22Rv1 (cell line): ENCODE measurements around the gene MAST4.

Source experiments
- H3K27ac ChIP-seq: fragments of 450-650 bp; 2 replicates; pipeline ENCODE4 v1.5.1; 2017
- ZFX ChIP-seq: fragments of 450-650 bp; IDR thresholded peaks from 2 replicates; pipeline ENCODE4 v1.6.1; 2017; ENCODE audit warnings: antibody characterized with exemption, borderline replicate concordance
- TF ChIP-seq, protein P1 (sequence below): fragments of 450-650 bp; IDR thresholded peaks from 2 replicates; pipeline ENCODE4 v1.5.1; 2017; ENCODE audit warnings: mild to moderate bottlenecking

The MAST4 gene

DNA sequence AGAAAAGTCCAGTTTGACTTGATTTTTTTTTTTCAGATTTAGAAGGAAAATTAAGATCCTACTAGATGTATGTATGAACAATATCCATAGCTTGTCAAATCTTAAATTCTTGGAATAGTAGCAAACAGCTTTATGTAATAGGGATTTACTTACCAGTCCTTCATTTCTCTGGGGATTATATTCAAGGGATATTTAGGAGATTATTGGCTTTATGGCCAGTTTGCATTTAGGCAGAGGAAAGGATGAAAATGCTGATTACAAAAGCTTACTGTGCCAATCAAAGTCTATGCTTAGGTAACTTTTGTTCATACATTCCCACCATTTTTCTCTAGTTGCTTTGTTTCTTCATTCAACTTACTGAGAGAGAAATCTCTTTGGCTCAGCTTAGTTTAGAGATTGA, 47.9 kb downstream of the MAST4 start:
- TF ChIP-seq, protein P1, sequence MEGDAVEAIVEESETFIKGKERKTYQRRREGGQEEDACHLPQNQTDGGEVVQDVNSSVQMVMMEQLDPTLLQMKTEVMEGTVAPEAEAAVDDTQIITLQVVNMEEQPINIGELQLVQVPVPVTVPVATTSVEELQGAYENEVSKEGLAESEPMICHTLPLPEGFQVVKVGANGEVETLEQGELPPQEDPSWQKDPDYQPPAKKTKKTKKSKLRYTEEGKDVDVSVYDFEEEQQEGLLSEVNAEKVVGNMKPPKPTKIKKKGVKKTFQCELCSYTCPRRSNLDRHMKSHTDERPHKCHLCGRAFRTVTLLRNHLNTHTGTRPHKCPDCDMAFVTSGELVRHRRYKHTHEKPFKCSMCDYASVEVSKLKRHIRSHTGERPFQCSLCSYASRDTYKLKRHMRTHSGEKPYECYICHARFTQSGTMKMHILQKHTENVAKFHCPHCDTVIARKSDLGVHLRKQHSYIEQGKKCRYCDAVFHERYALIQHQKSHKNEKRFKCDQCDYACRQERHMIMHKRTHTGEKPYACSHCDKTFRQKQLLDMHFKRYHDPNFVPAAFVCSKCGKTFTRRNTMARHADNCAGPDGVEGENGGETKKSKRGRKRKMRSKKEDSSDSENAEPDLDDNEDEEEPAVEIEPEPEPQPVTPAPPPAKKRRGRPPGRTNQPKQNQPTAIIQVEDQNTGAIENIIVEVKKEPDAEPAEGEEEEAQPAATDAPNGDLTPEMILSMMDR: no peak
- TF ChIP-seq ZFX: no peak
- no peak overlapping the region for H3K27ac ChIP-seq

DNA sequence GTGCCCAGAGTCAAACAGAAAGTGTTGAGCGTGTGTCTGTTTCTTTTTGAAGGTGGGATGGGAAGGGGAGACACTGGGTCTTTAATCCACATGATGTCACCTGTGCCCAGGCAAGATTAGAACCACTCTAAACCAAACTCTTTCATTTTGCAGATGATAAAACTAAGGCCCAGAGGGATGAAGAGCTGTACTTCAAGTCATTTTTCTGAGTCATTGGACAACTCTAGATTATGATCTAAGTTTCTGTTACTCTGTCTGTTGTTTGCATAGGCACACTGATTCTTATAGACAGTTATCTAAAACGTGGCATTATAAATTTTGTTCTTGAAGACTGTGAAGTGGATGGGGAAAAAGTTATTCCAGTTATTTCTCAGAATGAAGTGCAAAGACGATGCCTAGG, 48.8 kb downstream of the MAST4 start:
- no peak for TF ChIP-seq ZFX
- TF ChIP-seq, protein P1: no peak
- no peak overlapping the region for H3K27ac ChIP-seq

DNA sequence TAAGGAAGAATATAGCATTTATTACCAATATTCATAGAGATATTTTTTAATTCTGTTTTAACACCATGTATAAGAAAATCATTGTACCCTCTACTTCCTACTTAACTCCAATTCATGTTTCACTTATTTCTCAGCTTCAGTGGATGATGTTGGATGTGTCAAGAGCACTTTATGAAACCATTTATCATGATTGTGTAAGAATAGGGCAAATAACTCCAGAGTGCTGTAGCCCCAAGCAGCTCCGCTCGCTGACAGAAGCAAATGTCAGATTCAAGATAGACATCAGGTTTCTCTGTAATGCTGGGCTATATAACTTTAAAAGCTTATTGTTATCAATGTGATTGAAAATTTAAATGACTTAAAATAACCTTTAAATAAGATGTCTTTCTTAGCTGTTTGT, 50.4 kb downstream of the MAST4 start:
- TF ChIP-seq ZFX: no peak
- TF ChIP-seq, protein P1: no peak

DNA sequence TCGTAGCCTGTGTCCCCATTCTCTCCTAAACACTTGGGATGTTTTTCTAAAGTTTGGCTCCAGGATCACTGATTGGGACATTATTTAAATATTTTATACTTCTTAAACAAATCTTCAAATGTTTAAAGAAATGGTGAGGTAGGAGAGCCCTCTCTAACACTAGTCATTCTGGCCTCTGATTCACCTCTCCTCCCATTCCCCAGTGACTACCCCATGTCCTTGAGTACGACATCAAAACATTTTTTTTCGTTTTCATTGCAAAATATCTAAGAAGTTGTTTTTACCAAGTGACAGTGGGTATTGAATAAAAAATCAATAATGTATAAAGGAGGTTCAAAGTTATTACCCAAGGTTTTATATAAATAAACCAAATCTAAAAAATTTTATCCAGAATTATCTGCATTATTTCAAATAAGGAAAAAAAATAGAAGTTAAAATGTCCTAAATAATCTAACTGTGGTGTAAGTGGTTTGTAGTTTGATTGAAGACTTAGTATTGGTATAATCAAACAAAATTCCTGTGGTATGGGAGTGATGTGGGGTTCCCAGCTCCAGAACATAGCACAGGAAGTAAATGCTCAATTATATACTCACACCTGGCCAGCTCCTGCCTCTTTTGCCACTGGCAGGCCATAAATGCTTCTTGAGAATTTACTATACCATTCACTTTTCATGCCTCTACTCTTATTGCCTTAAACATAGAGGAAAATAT, 51.1 kb downstream of the MAST4 start:
- TF ChIP-seq ZFX: no peak
- TF ChIP-seq, protein P1: no peak

More for the DNA sequence above, 50.4 kb downstream of the MAST4 start:
- H3K27ac ChIP-seq: no peak overlapping the region

DNA sequence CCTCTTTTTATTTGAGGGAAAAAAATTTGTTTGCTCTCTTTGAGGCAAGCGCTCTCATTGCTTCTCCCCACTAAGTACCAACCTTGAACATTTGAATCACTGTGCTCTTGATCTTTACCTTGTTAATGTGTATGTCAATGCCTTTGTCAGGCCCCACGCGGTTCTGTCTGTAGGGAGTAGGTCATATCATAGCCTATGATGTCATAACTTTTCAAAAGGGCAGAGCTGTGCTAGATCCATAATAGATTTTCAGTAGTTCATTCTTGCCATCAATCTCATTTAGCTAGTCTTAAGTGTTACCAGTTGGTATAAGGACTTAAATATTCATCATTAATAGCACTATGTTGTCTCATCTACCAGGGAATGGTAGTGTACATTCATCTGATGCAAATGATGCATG, 56.6 kb downstream of the MAST4 start:
- no peak overlapping the region for H3K27ac ChIP-seq

More for the DNA sequence above, 51.1 kb downstream of the MAST4 start:
- H3K27ac ChIP-seq: no peak overlapping the region

DNA sequence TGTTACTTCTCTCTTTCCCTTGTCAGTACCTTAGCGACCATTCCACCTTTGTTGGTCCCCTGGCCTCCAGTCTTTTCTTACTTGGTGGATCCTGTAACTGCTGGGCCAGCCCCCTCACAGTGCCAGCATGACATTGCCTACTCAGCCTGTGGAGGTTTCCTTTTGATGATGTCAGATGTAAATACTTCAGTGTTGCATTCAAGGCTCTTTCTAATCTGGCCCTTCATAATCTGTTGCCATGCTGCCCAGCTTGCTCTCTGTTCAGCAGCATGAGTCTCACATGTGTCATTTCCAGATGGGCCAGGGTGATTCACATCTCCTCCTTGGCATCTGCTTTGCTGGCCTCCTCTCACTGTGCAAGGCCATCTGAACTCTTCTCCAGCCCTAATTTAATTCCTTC, 57.1 kb downstream of the MAST4 start:
- no peak for TF ChIP-seq ZFX
- TF ChIP-seq, protein P1: no peak

More for the DNA sequence above, 56.6 kb downstream of the MAST4 start:
- TF ChIP-seq, protein P1: no peak
- no peak for TF ChIP-seq ZFX

More for the DNA sequence above, 57.1 kb downstream of the MAST4 start:
- H3K27ac ChIP-seq: no peak overlapping the region
